C1 segment of cervical spinal cord (tissue), 14 donors: ENCODE measurements around the gene PARP2.
"Not testable (repeated sequence)": the region's sequence is repeated elsewhere in the genome, so short reads cannot be mapped to it uniquely, and the experiment has no call there.

Experiments used
- DNase-seq, 14 donors: peaks; one replicate each; lab custom pipeline; 2025; lab: John Stamatoyannopoulos, UW

The PARP2 gene

GRCh38 chr14:20345366-20345765 is 1.9 kb downstream of the PARP2 start:
- no peak for DNase-seq

- DNase-seq = no peak
Observed at GRCh38 chr14:20346713-20347112, 3.3 kb downstream of the PARP2 start.

- DNase-seq = no peak
Observed at GRCh38 chr14:20347747-20348146, 4.3 kb downstream of the PARP2 start.

GRCh38 chr14:20350282-20350681 is 6.8 kb downstream of the PARP2 start:
- no peak for DNase-seq

- no peak for DNase-seq
Observed at GRCh38 chr14:20350860-20351259, 7.4 kb downstream of the PARP2 start.

GRCh38 chr14:20356422-20356821 is 13.0 kb downstream of the PARP2 start:
- no peak for DNase-seq

GRCh38 chr14:20358474-20358873 is 15.0 kb downstream of the PARP2 start:
- DNase-seq = not testable (repeated sequence)

- no peak for DNase-seq
Observed at GRCh38 chr14:20365928-20366327, 22.5 kb downstream of the PARP2 start.

- no peak for DNase-seq
Observed at GRCh38 chr14:20372796-20373195, 29.4 kb downstream of the PARP2 start.

- no peak for DNase-seq
Observed at GRCh38 chr14:20375471-20375870, 32.0 kb downstream of the PARP2 start.

- DNase-seq = no peak
Observed at GRCh38 chr14:20376071-20376588, 32.7 kb downstream of the PARP2 start.

- DNase-seq = no peak
Observed at GRCh38 chr14:20377171-20377570, 33.7 kb downstream of the PARP2 start.

GRCh38 chr14:20379743-20380142 is 36.3 kb downstream of the PARP2 start:
- DNase-seq = no peak

GRCh38 chr14:20380681-20381080 is 37.2 kb downstream of the PARP2 start:
- no peak for DNase-seq

GRCh38 chr14:20381341-20381740 is 37.9 kb downstream of the PARP2 start:
- DNase-seq = no peak

- DNase-seq = no peak
Observed at GRCh38 chr14:20382526-20382925, 39.1 kb downstream of the PARP2 start.

- no peak for DNase-seq
Observed at GRCh38 chr14:20383032-20383431, 39.6 kb downstream of the PARP2 start.

GRCh38 chr14:20383636-20384035 is 40.2 kb downstream of the PARP2 start:
- no peak for DNase-seq

GRCh38 chr14:20384321-20384720 is 40.9 kb downstream of the PARP2 start:
- no peak for DNase-seq

- DNase-seq = no peak
Observed at GRCh38 chr14:20384886-20385285, 41.5 kb downstream of the PARP2 start.

- DNase-seq = peak in 1 of 14 donors; percentile 88
Observed at GRCh38 chr14:20386276-20386855, 42.9 kb downstream of the PARP2 start.

GRCh38 chr14:20387576-20387975 is 44.1 kb downstream of the PARP2 start:
- no peak for DNase-seq

- no peak for DNase-seq
Observed at GRCh38 chr14:20388159-20388558, 44.7 kb downstream of the PARP2 start.

- no peak for DNase-seq
Observed at GRCh38 chr14:20391505-20391904, 48.1 kb downstream of the PARP2 start.
